Measurements from ENCODE around the gene SPOPL.

DNA sequence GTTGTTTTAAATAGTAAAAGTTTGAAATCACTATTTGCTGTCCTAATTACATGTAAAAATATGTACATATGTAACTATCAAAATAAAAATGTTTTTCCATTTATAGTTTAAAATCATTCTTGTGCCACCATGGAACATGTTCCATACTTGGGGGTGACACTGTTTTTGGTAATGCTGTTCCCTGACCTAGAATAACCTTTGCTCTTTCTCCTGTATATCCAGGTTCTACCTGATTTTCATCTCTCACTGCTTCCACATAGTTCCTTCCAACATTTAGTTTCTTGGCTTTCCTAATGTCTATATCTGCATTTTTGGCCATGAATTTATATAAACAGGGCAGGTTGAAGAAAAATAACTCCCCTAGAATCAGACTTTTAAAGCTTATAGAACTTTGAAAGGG is 2.5 kb downstream of the SPOPL start:
- TF ChIP-seq EZH2 (optimal IDR thresholded peaks at IDR 0.05; ENCODE audit: low read depth, low read length), result no peak
- TF ChIP-seq EZH2phosphoT487 (IDR thresholded peaks at IDR 0.05; ENCODE audit: low read length), result no peak
